GM18526 (cell line): ENCODE results near the gene FKBP5.

Source experiments
- POLR2A ChIP-seq: IDR thresholded peaks from 3 replicates; pipeline ENCODE4 v1.6.1; 2011; ENCODE audit not compliant: insufficient read length; ENCODE audit errors: extremely low read depth

FKBP5 gene

DNA sequence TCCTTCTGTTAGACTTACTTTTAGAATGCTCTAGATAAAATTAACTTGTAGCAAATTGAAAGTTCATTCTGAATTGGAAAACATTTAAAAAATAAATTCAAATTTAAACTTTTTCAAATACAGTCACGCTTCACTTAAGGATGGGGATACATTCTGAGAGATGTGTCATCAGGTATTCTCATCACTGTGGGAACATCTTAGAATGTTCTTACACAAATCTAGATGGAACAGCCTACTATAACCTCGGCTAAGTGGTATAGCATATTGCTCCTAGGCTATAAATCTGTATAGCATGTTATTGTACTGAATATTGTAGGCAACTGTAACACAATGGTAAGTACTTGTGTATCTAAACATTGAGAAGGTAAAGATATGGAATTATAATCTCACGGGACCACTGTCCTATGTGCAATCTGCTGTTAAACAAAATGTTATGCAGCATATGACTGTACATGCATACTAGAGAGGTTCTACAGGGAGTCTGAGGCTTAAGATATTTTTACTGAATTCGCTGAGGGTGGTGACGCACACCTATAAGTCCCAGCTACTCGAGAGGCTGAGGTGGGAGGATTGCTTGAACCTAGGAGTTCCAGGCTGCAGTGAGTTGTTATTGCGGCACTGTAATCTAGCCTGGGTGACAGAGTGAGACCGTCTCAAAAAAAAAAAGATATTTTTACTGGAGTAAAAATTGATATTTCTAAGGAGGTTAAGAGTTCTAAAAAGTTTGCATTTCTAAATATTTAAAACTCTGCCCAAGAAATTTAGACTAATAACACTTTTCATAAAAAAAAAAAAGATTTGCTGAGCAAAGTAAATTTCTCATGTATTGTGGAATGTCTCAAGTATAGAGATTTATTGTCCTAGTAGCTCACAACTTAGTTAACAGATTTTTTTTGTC, 88.7 kb downstream of the FKBP5 start:
- no peak for TF ChIP-seq POLR2A

DNA sequence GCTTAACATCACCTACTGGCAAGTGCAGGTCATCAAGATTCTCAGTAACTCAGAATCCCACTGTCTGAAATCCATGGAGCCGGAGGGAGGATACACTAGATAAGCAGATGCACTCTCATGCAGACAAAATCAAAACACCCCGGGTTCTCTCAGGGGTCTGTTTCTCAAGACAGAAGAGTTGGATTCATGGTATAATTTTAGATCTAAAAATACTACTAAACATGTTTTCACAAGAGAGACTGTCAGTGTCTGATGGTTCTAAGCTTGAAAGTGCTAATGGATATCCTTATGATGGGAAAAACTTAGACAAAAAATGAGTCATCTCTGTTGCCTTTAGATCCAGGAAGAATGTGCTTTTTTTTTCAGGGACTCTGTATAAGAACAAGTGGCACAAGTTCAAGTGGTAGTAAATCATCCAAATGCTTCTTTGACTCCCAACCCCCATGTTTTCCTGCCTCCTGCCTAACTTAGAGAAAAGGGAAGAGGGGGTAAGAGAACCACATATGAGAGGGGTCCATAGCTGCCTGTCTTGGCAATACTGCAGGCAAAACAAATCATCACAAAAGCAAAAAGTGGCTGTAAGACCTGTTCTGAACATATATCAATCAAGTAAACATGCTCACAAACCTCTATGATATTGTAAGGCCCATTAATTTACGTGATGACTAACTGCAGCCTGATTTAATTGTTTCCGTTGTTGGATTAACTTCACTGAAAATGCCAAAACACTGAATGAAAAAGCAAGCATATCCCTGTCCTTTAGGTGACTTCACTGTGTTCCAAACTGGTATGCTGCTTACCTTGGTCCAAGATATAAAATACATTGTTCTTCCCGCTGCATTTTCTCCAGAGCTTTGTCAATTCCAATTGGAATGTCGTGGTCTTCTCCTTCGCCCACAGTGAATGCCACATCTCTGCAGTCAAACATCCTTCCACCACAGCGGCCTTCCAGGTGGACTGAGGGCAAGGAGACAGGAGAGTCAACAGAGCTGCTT, 92.0 kb downstream of the FKBP5 start:
- no peak for TF ChIP-seq POLR2A

DNA sequence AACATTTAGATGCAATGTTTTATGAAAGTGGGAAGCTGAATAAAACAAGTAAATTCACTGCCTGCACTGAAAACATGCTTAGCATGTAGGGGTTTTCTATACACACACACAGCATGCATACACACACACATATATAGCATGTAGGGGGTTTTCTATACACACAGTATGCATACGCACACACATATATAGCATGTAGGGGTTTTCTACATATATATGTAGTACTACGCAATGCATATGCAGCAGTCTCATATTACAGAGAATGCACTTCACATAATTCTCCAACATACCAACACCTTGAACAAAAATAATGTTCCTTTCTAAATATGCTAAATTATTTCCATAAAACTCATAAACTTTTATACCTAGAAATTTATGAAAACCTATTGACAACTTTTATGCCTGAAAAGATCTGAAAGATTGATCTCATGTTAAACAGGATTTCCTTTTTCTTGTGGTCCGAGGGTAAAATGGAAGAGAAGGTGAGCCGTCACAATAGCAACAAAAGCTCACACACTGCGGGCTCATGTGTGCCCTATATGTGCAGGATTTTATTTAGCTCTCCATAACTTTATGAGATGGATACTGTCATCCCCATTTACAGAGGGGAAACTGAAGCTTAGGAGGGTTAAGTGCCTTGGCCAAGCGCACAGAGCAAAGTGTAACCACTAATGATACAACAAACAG, 94.1 kb downstream of the FKBP5 start:
- TF ChIP-seq POLR2A: no peak

DNA sequence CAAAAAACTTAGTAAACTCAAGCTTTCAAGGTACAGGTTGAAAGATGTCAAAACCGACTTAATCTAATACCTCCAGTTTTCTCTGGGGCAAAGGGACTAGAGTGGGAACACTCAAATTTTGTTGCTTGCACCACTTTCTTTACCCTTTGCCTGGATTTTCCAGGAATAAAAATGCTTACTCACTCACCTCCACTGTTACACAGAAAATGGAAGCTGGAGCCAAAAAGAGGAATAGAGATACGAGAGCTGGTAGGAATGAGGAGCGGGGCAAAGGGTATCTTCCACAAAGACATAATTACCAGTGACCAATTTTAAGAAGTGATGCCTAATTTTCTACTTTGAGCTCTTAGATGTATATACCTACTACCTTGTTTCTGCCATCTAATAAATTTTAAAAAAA, 96.5 kb downstream of the FKBP5 start:
- no peak for TF ChIP-seq POLR2A

GRCh38 chr6:35590622-35591066, 98.1 kb downstream of the FKBP5 start:
- no peak for TF ChIP-seq POLR2A

DNA sequence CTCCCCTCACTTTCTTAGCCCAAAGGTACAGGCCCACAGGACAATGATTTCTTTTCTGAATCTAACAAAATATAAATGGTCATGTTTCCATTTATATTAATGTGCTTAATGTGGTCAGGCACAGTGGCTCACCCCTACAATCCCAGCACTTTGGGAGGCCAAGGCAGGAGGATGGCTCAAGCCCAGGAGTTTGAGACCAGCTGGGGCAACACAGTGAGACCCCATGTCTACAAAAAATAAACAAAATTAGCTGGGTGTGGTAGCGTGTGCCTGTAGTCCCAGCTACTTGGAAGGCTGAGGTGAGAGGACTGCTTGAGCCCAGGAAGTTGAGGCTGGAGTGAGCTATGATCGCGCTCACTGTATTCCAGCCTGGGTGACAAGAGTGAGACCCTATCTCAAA, 98.8 kb downstream of the FKBP5 start:
- no peak for TF ChIP-seq POLR2A

DNA sequence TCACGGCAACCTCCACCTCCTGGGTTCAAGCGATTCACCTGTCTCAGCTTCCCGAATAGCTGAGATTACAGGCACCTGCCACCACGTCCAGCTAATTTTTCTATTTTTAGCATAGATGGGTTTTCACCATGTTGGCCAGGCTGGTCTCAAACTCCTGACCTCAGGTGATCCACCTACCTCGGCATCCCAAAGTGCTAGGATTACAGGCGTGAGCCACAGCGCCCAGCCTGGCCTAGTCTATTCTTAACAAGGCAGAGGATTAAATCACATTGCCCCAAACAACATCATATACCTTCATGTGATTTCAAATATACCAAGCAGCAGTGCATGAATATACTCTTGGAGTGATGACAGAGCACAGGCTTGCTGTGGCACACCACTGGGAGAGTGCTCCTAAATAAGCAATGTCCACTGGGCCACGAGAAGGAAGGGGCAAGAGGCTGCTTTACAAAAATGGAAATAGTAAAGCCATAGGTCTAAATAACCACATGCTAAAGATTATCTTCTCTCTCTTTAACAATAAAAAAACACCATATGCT, 99.4 kb downstream of the FKBP5 start:
- no peak for TF ChIP-seq POLR2A

- no peak for TF ChIP-seq POLR2A
Measured at GRCh38 chr6:35587167-35587566, 101.5 kb downstream of the FKBP5 start.

GRCh38 chr6:35586542-35586941, 102.2 kb downstream of the FKBP5 start:
- TF ChIP-seq POLR2A: no peak

DNA sequence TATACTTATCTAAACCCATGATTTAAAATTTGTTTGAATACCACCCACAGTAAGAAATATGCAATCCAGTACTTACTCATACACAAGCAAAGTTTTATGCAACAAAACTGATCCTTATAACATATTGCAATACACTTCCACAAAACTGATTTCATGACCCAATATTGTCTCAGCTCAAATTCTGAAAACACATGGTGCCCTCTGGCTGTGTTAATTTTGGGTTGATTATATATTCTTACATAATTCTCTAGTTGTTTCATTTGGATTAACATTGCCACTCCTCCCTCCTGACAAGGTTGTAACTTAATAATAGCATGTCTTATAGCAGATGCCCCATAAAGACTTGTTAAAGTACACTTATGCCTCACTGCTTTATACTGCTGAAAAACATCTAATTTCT, 103.1 kb downstream of the FKBP5 start:
- no peak for TF ChIP-seq POLR2A

- no peak for TF ChIP-seq POLR2A
Measured at GRCh38 chr6:35583893-35584688, 104.6 kb downstream of the FKBP5 start.

DNA sequence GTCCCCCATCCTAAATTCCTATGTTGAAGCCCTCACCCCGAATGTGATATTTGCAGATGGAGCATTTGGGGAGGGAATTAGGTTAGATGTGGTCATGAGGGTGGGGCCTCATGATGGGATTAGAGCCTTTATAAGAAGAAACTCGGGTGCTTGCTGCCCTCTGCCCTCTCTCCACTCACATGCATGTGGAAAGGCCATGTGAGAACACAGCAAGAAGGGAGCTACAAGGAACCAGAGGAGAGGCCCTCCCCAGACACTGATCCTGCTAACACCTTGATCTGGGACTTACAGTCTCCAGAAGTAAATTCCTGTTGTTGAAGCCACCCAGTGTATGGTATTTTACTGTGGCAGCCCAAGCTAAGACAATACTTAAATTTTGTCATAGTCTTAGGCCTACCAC, 106.4 kb downstream of the FKBP5 start:
- TF ChIP-seq POLR2A: no peak

DNA sequence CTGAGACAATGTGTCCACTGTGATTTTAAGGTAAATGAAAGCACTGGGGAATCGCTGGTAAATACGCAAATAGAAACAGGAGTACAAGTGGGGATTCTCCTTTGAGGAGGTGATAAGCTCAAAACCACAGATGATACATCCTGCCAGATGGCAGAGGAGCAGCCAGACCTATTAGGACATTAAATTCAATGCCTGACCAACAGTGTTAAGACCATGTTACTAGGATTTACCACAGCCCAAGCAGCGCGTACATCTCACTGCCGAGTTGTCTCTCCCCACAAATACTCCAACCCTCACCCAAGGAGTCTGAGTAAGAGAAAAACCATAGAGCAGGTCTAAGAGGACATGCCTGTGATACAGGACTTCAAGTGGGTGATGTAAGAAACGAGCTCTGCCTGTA, 107.1 kb downstream of the FKBP5 start:
- no peak for TF ChIP-seq POLR2A

- TF ChIP-seq POLR2A: no peak
Measured at GRCh38 chr6:35580836-35581235, 107.9 kb downstream of the FKBP5 start.
